Liver (tissue), 9 donors: ENCODE results near the gene MIR17HG. TPM values are rescaled to one million over a fixed set of nuclear protein-coding genes. Genes with fewer than 3 reads are reported as not detected.
"Not testable (repeated sequence)": the region's sequence is repeated elsewhere in the genome, so short reads cannot be mapped to it uniquely, and the experiment has no call there.

Experiments used
- DNase-seq: peaks from one replicate; pipeline ENCODE4 v3.0.0-alpha.2; 2017; ENCODE audit warnings: low spot score
- H3K27ac ChIP-seq, 2 donors: one replicate each; pipeline ENCODE4 v1.7.0; 2013; ENCODE audit warnings: inconsistent platforms in 2 of 2, low read length in 2 of 2, control low read depth in 1 of 2, low read depth in 1 of 2, mild to moderate bottlenecking in 1 of 2
- H3K27me3 ChIP-seq, 4 donors: one replicate each; pipeline versions ENCODE4 v1.6.1 to v1.7.0; 2013; ENCODE audit warnings: low read length in 3 of 4, inconsistent platforms in 1 of 4, mild to moderate bottlenecking in 1 of 4, moderate library complexity in 1 of 4; ENCODE audit not compliant: control insufficient read depth in 4 of 4, insufficient read depth in 4 of 4
- H3K36me3 ChIP-seq, 4 donors: one replicate each; pipeline versions ENCODE4 v1.6.1 to v1.7.0; 2013; ENCODE audit warnings: low read length in 3 of 4, mild to moderate bottlenecking in 3 of 4, low read depth in 1 of 4, moderate library complexity in 1 of 4; ENCODE audit not compliant: control insufficient read depth in 4 of 4, insufficient read depth in 3 of 4
- H3K4me1 ChIP-seq, 4 donors: one replicate each; pipeline versions ENCODE4 v1.6.1 to v1.7.0; 2013; ENCODE audit warnings: low read length in 3 of 4, mild to moderate bottlenecking in 3 of 4, moderate library complexity in 1 of 4; ENCODE audit not compliant: control insufficient read depth in 4 of 4, insufficient read depth in 4 of 4
- H3K4me3 ChIP-seq, 3 donors: one replicate each; pipeline versions ENCODE4 v1.6.1 to v1.7.0; 2013; ENCODE audit warnings: low read length in 3 of 3, control low read depth in 1 of 3, low read depth in 1 of 3, mild to moderate bottlenecking in 1 of 3
- H3K9ac ChIP-seq, 2 donors: one replicate each; pipeline ENCODE4 v1.7.0; 2013; ENCODE audit warnings: low read length in 2 of 2, mild to moderate bottlenecking in 2 of 2, moderate library complexity in 2 of 2, control low read depth in 1 of 2, low read depth in 1 of 2
- H3K9me3 ChIP-seq, 4 donors: one replicate each; pipeline versions ENCODE4 v1.6.1 to v1.7.0; 2013; ENCODE audit warnings: low read length in 3 of 4; ENCODE audit not compliant: control insufficient read depth in 4 of 4
- ATF3 ChIP-seq: IDR thresholded peaks from 2 replicates; pipeline ENCODE4 v1.6.1; 2016; ENCODE audit warnings: antibody characterized with exemption
- CTCF ChIP-seq: fragments of 150-350 bp; IDR thresholded peaks from 2 replicates; pipeline ENCODE4 v1.5.1; 2017; ENCODE audit warnings: improper control_type of control experiment, low read depth, low read length; ENCODE audit not compliant: missing input control
- EGR1 ChIP-seq, 2 donors: IDR thresholded peaks; 2 replicates each; pipeline ENCODE4 v1.6.1; 2016 to 2018; ENCODE audit warnings: antibody characterized with exemption in 2 of 2, low read depth in 2 of 2
- JUND ChIP-seq, 2 donors: IDR thresholded peaks; 2 replicates each; pipeline ENCODE4 v1.6.1; 2016; ENCODE audit warnings: antibody characterized with exemption in 2 of 2
- MAX ChIP-seq: IDR thresholded peaks from 2 replicates; pipeline ENCODE4 v1.6.1; 2016; ENCODE audit warnings: antibody characterized with exemption
- RAD21 ChIP-seq, 2 donors: IDR thresholded peaks; 2 replicates each; pipeline ENCODE4 v1.6.1; 2016; ENCODE audit warnings: antibody characterized with exemption in 2 of 2, mild to moderate bottlenecking in 2 of 2
- ZBTB33 ChIP-seq: IDR thresholded peaks from 2 replicates; pipeline ENCODE4 v1.6.1; 2016; ENCODE audit warnings: antibody characterized with exemption
- WGBS: extraction: QIAGEN DNeasy Blood & Tissue Kit; methylation state at CpG from one replicate; pipeline ENCODE4 v1.1.7; 2013; 5-methylcytosine and 5-hydroxymethylcytosine counted together
- polyA plus RNA-seq, 2 donors: library from polyadenylated mRNA; stranded (reverse) in 1 of 2; unstranded in 1 of 2; fragments of 200-250 nt in 1 of 2; fragments of >200 nt in 1 of 2; fragmentation: Nextera tagmentation in 1 of 2; extraction: Ambion mirVana in 1 of 2; gene quantifications; one replicate each; pipeline versions ENCODE4 v1.2.1 to v1.2.3, GENCODE V29; 2013 to 2015
- total RNA-seq, 2 donors: library from RNA; depleted of rRNA; stranded (reverse); fragments of >200 nt; gene quantifications; one replicate each; pipeline ENCODE4 v1.2.3, GENCODE V29; 2014
- donor health status: healthy.
- donor health status: healthy.
- donor health status: healthy.
- donor health status: healthy.
- donor health status: healthy.

Gene MIR17HG
- total and polyA plus RNA-seq, 4 donors: 0.27 to 7.7 (median 4.4) TPM

GRCh38 chr13:91349992-91350911 lies 2.8 kb downstream of the MIR17HG start:
- TF ChIP-seq ZBTB33 (no peak), MAX (peak; percentile 14), EGR1 (IDR thresholded peaks at IDR 0.05; ENCODE audit: low read depth in 2 of 2) (no peak)
- H3K27me3 ChIP-seq: peaks cover 0 to 5% (median 0%) of the 10 kb centered on the region in 4 donors
- peak overlapping the region; percentile 15 to 95 (median 43) for H3K4me3 ChIP-seq
- no peak for DNase-seq
- H3K4me1 ChIP-seq: peaks cover 9 to 54% (median 32%) of the 10 kb centered on the region in 4 donors
- H3K27ac ChIP-seq: peak overlapping the region; percentile 56 to 75
- H3K9me3 ChIP-seq: no peaks in the 10 kb centered on the region
- peak overlapping the region; percentile 52 to 88 for H3K9ac ChIP-seq
- H3K36me3 ChIP-seq: peaks cover 0 to 23% (median 4%) of the 10 kb centered on the region in 4 donors
- WGBS: 26% methylated on average over 5 of the region's 5 CpGs

- DNase-seq: no peak
- no peak overlapping the region for H3K27ac ChIP-seq
- peaks cover 0 to 29% (median 6%) of the 10 kb centered on the region in 4 donors for H3K36me3 ChIP-seq
- WGBS: 69% methylated on average over 5 of the region's 5 CpGs
- no peak for TF ChIP-seq ATF3
- peaks cover 9 to 58% (median 32%) of the 10 kb centered on the region in 4 donors for H3K4me1 ChIP-seq
- H3K4me3 ChIP-seq: peak overlapping the region; percentile 15 to 95 (median 29)
- H3K9ac ChIP-seq: no peak overlapping the region
- no peaks in the 10 kb centered on the region for H3K27me3 ChIP-seq
- no peaks in the 10 kb centered on the region for H3K9me3 ChIP-seq
Measured at GRCh38 chr13:91351123-91351522, 3.6 kb downstream of the MIR17HG start.

DNA sequence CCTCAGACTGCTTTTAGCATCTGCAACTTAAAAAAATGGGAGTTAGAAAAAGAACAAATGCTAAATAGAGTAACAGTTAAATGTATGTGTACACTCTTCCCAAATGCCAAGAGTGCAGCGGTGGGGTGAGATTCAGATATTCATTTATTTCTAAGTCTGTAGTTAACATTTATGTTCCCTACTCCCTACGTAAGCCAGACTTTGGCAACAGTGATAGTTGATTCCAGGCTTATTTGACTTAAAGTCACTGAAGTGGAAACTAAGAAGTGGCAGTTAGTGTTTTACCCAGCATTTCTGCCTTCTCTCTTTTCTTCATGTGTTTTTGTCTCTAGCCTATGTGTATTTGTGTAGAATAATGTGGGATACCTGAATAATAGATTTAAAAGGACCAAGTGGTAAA lies 4.5 kb downstream of the MIR17HG start:
- DNase-seq: no peak
- H3K27me3 ChIP-seq: no peaks in the 10 kb centered on the region
- H3K9me3 ChIP-seq: no peaks in the 10 kb centered on the region
- peaks cover 9 to 64% (median 34%) of the 10 kb centered on the region in 4 donors for H3K4me1 ChIP-seq
- no peak for TF ChIP-seq RAD21 (IDR thresholded peaks at IDR 0.05)
- no peak for TF ChIP-seq JUND (IDR thresholded peaks at IDR 0.05)
- TF ChIP-seq CTCF: no peak
- no peak for TF ChIP-seq EGR1 (IDR thresholded peaks at IDR 0.05; ENCODE audit: low read depth in 2 of 2)
- no peak for TF ChIP-seq MAX
- no peak overlapping the region for H3K27ac ChIP-seq
- WGBS: 70% methylated on average over 2 of the region's 2 CpGs
- no peak overlapping the region for H3K9ac ChIP-seq
- no peak overlapping the region for H3K4me3 ChIP-seq
- H3K36me3 ChIP-seq: peaks cover 0 to 29% (median 6%) of the 10 kb centered on the region in 4 donors

GRCh38 chr13:91352891-91353290 lies 5.4 kb downstream of the MIR17HG start:
- not testable (repeated sequence) for DNase-seq, H3K27me3 ChIP-seq, H3K27ac ChIP-seq, H3K9ac ChIP-seq, H3K4me3 ChIP-seq, H3K9me3 ChIP-seq
- 84% methylated on average over 7 of the region's 7 CpGs for WGBS
- Histone ChIP-seq H3K36me3 (peaks cover 0 to 29% (median 6%) of the 10 kb centered on the region in 4 donors), H3K4me1 (peaks cover 9 to 70% (median 40%) of the 10 kb centered on the region in 4 donors)
